ENCODE results near the gene METTL27. TPM values are rescaled to one million over a fixed set of nuclear protein-coding genes. Genes with fewer than 3 reads are reported as not detected.

The METTL27 gene
- total RNA-seq, 1 experiment from 2014 or later: 1.7 TPM

- peaks cover 42% of the 10 kb centered on the region for H3K4me1 ChIP-seq
- H3K4me3 Mint-ChIP-seq (ENCODE audit: unreplicated experiment): peak overlapping the region; percentile 75
- peaks cover 30% of the 10 kb centered on the region for H3K36me3 Mint-ChIP-seq (ENCODE audit: insufficient read depth, unreplicated experiment)
Observed at GRCh38 chr7:73827567-73828106, 14.7 kb downstream of the METTL27 start.

GRCh38 chr7:73824986-73825385 is 17.3 kb downstream of the METTL27 start:
- Mint-ChIP-seq H3K9me3 (ENCODE audit: unreplicated experiment) (no peaks in the 10 kb centered on the region), H3K27me3 (ENCODE audit: insufficient read depth, unreplicated experiment) (no peaks in the 10 kb centered on the region), H3K4me1 (ENCODE audit: low read depth, unreplicated experiment) (peaks cover 58% of the 10 kb centered on the region), H3K36me3 (ENCODE audit: insufficient read depth, unreplicated experiment) (peaks cover 6% of the 10 kb centered on the region), H3K4me3 (ENCODE audit: unreplicated experiment) (no peak overlapping the region), H3K27ac (ENCODE audit: unreplicated experiment) (no peak overlapping the region)
- no TSS peak for BruUV-seq (replicated peaks)
- ChIA-PET CTCF (no interaction called here), POLR2A (no interaction called here)
- Histone ChIP-seq H3K4me3 (ENCODE audit: low read depth, low read length) (no peak overlapping the region), H3K27me3 (replicated peaks; ENCODE audit: control insufficient read depth, insufficient read depth, low read length) (no peaks in the 10 kb centered on the region), H3K36me3 (ENCODE audit: control insufficient read depth, insufficient read depth, low read length) (no peaks in the 10 kb centered on the region), H3K4me1 (peaks cover 48% of the 10 kb centered on the region), H3K9me3 (no peaks in the 10 kb centered on the region)
- TF ChIP-seq CTCF (IDR thresholded peaks at IDR 0.05; ENCODE audit: insufficient read depth in 1 of 2, low read depth in 1 of 2, low read length in 1 of 2, severe bottlenecking in 1 of 2, unreplicated experiment in 1 of 2): no peak
- intact Hi-C loops (cut with micrococcal nuclease; ENCODE audit: unreplicated experiment): loop anchor here (5.0 kb wide), 1 partner anchor 248 kb away; the partner anchor contains the start of gene TBL2
- DNase-seq: peak in 1 of 2 experiments; percentile 31

More at GRCh38 chr7:73827567-73828106, 14.7 kb downstream of the METTL27 start:
- CTCF ChIA-PET: interaction anchor here (0.6 to 1.7 kb wide), 2 partner anchors 15 to 23 kb away, joined by 5 to 8 read pairs; partner anchors contain the start of gene METTL27
- DNase-seq: peak; percentile 52 to 80
- H3K9me3 Mint-ChIP-seq (ENCODE audit: unreplicated experiment): no peaks in the 10 kb centered on the region
- H3K27ac Mint-ChIP-seq (ENCODE audit: unreplicated experiment): peak overlapping the region; percentile 98
- TF ChIP-seq CTCF (IDR thresholded peaks at IDR 0.05; ENCODE audit: insufficient read depth in 1 of 2, low read depth in 1 of 2, low read length in 1 of 2, severe bottlenecking in 1 of 2, unreplicated experiment in 1 of 2): no peak
- H3K4me3 ChIP-seq (ENCODE audit: low read depth, low read length): peak overlapping the region; percentile 1; the same call in 1 of the 2 replicates
- H3K36me3 ChIP-seq (ENCODE audit: control insufficient read depth, insufficient read depth, low read length): peaks cover 5% of the 10 kb centered on the region
- BruUV-seq (replicated peaks): TSS peak; percentile 14
- POLR2A ChIA-PET: interaction anchor here (0.5 to 1.2 kb wide), 4 partner anchors 24 to 85 kb away, joined by 3 to 10 read pairs (median 6); partner anchors contain the start of gene CLDN3
- H3K27me3 ChIP-seq (replicated peaks; ENCODE audit: control insufficient read depth, insufficient read depth, low read length): no peaks in the 10 kb centered on the region
- H3K27me3 Mint-ChIP-seq (ENCODE audit: insufficient read depth, unreplicated experiment): no peaks in the 10 kb centered on the region
- no peaks in the 10 kb centered on the region for H3K9me3 ChIP-seq
- intact Hi-C loops (cut with micrococcal nuclease; ENCODE audit: unreplicated experiment): loop anchor here (1.0 to 5.0 kb wide), 2 partner anchors 84 to 250 kb away; partner anchors contain the start of gene TBL2
- peaks cover 55% of the 10 kb centered on the region for H3K4me1 Mint-ChIP-seq (ENCODE audit: low read depth, unreplicated experiment)

GRCh38 chr7:73823873-73824592 is 18.3 kb downstream of the METTL27 start:
- Histone ChIP-seq H3K27me3 (replicated peaks; ENCODE audit: control insufficient read depth, insufficient read depth, low read length) (no peaks in the 10 kb centered on the region), H3K4me3 (ENCODE audit: low read depth, low read length) (no peak overlapping the region), H3K36me3 (ENCODE audit: control insufficient read depth, insufficient read depth, low read length) (no peaks in the 10 kb centered on the region), H3K9me3 (no peaks in the 10 kb centered on the region), H3K4me1 (peaks cover 40% of the 10 kb centered on the region)
- CTCF ChIA-PET: interaction anchor here (0.6 kb wide), 1 partner anchor 26 kb away, joined by 4 read pairs; no protein-coding TSS in a partner anchor
- Mint-ChIP-seq H3K27ac (ENCODE audit: unreplicated experiment) (peak overlapping the region; percentile 84), H3K27me3 (ENCODE audit: insufficient read depth, unreplicated experiment) (no peaks in the 10 kb centered on the region), H3K4me1 (ENCODE audit: low read depth, unreplicated experiment) (peaks cover 51% of the 10 kb centered on the region), H3K9me3 (ENCODE audit: unreplicated experiment) (no peaks in the 10 kb centered on the region), H3K36me3 (ENCODE audit: insufficient read depth, unreplicated experiment) (peaks cover 6% of the 10 kb centered on the region), H3K4me3 (ENCODE audit: unreplicated experiment) (no peak overlapping the region)
- intact Hi-C loops (cut with micrococcal nuclease; ENCODE audit: unreplicated experiment): no loop called here
- POLR2A ChIA-PET: no interaction called here
- DNase-seq: peak in 1 of 2 experiments; percentile 27
- no TSS peak for BruUV-seq (replicated peaks)
- TF ChIP-seq CTCF (IDR thresholded peaks at IDR 0.05; ENCODE audit: insufficient read depth in 1 of 2, low read depth in 1 of 2, low read length in 1 of 2, severe bottlenecking in 1 of 2, unreplicated experiment in 1 of 2): no peak

Measured in Caco-2 (cell line).